ENCODE results near the gene KCNK17. TPM values are rescaled to one million over a fixed set of nuclear protein-coding genes. Genes with fewer than 3 reads are reported as not detected.

KCNK17 gene
- total RNA-seq, 5 donors from 2014 or later (not counting 1 experiment from before 2014, with no cell fraction given): 0.38 TPM; not detected in 4

GRCh38 chr6:39339868-39340550 is 25.8 kb upstream of the KCNK17 start:
- Mint-ChIP-seq H3K9me3 (no peaks in the 10 kb centered on the region), H3K27me3 (peaks cover 19 to 23% of the 10 kb centered on the region in 2 donors), H3K4me1 (peaks cover 8 to 20% (median 17%) of the 10 kb centered on the region in 3 donors), H3K27ac (no peak overlapping the region), H3K36me3 (no peaks in the 10 kb centered on the region), H3K4me3 (no peak overlapping the region)
- Histone ChIP-seq H3K4me1 (ENCODE audit: control insufficient read depth in 1 of 2, extremely low read depth in 1 of 2, insufficient read depth in 2 of 2, low read length in 2 of 2) (peaks cover 0 to 14% of the 10 kb centered on the region in 2 experiments), H3K36me3 (ENCODE audit: control insufficient read depth in 2 of 2, extremely low read depth in 1 of 2, insufficient read depth in 1 of 2, low read length in 1 of 2) (no peaks in the 10 kb centered on the region), H3K4me3 (ENCODE audit: control insufficient read depth in 1 of 2, extremely low read depth in 1 of 2, low read length in 1 of 2) (no peak overlapping the region), H3K9me3 (no peaks in the 10 kb centered on the region), H3K27me3 (replicated peaks in 1 of 2; ENCODE audit: control insufficient read depth in 2 of 2, extremely low read depth in 1 of 2, insufficient read depth in 2 of 2, low read length in 1 of 2) (peaks cover 0 to 35% of the 10 kb centered on the region in 2 experiments), H3K27ac (ENCODE audit: low read length) (no peak overlapping the region)
- ATAC-seq (replicated peaks in 1 of 4) (no peak), DNase-seq (no peak)
- CTCF ChIA-PET: interaction anchor here in 1 of 2 donors (0.6 kb wide), 1 partner anchor 95 kb away, joined by 3 read pairs; no protein-coding TSS in a partner anchor
- POLR2A ChIA-PET: no interaction called here
- 43% methylated on average over 9 of the region's 10 CpGs for WGBS (ENCODE audit: insufficient coverage)

GRCh38 chr6:39339096-39339867 is 25.1 kb upstream of the KCNK17 start:
- Mint-ChIP-seq H3K4me1 (peaks cover 8 to 22% (median 17%) of the 10 kb centered on the region in 3 donors), H3K27me3 (peaks cover 19 to 23% of the 10 kb centered on the region in 2 donors), H3K27ac (no peak overlapping the region), H3K36me3 (no peaks in the 10 kb centered on the region), H3K9me3 (no peaks in the 10 kb centered on the region), H3K4me3 (no peak overlapping the region)
- DNase-seq: no peak
- Histone ChIP-seq H3K27ac (ENCODE audit: low read length) (no peak overlapping the region), H3K36me3 (ENCODE audit: control insufficient read depth in 2 of 2, extremely low read depth in 1 of 2, insufficient read depth in 1 of 2, low read length in 1 of 2) (no peaks in the 10 kb centered on the region), H3K4me1 (ENCODE audit: control insufficient read depth in 1 of 2, extremely low read depth in 1 of 2, insufficient read depth in 2 of 2, low read length in 2 of 2) (peaks cover 0 to 14% of the 10 kb centered on the region in 2 experiments), H3K4me3 (ENCODE audit: control insufficient read depth in 1 of 2, extremely low read depth in 1 of 2, low read length in 1 of 2) (no peak overlapping the region), H3K27me3 (replicated peaks in 1 of 2; ENCODE audit: control insufficient read depth in 2 of 2, extremely low read depth in 1 of 2, insufficient read depth in 2 of 2, low read length in 1 of 2) (peaks cover 0 to 34% of the 10 kb centered on the region in 2 experiments), H3K9me3 (no peaks in the 10 kb centered on the region)
- ATAC-seq (replicated peaks in 1 of 4): no peak
- POLR2A ChIA-PET: no interaction called here
- 58% methylated on average over 2 of the region's 9 CpGs for WGBS (ENCODE audit: insufficient coverage)
- CTCF ChIA-PET: interaction anchor here in 1 of 2 donors (0.9 kb wide), 1 partner anchor 554 kb away, joined by 3 read pairs; no protein-coding TSS in a partner anchor

DNA sequence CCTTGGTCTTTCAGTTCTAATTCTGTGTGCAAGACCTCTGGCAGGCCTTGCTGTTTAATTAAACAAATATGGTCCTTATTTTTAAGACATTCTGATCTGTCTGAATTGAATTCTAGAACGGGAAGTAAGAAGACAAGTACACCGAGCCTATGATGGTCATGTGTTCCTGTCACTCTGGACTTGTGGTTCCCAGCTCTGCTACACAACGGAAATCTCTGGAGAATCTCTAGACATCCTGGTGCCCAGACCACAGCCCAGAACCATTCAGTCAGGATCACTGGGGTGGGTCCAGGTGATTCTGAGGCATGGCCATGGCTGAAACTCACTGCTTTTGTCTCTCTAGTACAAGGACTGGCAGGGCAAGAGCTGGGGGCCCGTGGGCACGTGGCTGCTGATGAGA is 24.2 kb upstream of the KCNK17 start:
- Histone ChIP-seq H3K9me3 (no peaks in the 10 kb centered on the region), H3K36me3 (ENCODE audit: control insufficient read depth in 2 of 2, extremely low read depth in 1 of 2, insufficient read depth in 1 of 2, low read length in 1 of 2) (no peaks in the 10 kb centered on the region), H3K4me1 (ENCODE audit: control insufficient read depth in 1 of 2, extremely low read depth in 1 of 2, insufficient read depth in 2 of 2, low read length in 2 of 2) (peaks cover 0 to 13% of the 10 kb centered on the region in 2 experiments), H3K27me3 (replicated peaks in 1 of 2; ENCODE audit: control insufficient read depth in 2 of 2, extremely low read depth in 1 of 2, insufficient read depth in 2 of 2, low read length in 1 of 2) (peaks cover 0 to 32% of the 10 kb centered on the region in 2 experiments), H3K4me3 (ENCODE audit: control insufficient read depth in 1 of 2, extremely low read depth in 1 of 2, low read length in 1 of 2) (no peak overlapping the region), H3K27ac (ENCODE audit: low read length) (no peak overlapping the region)
- Mint-ChIP-seq H3K27me3 (peaks cover 19 to 23% of the 10 kb centered on the region in 2 donors), H3K4me3 (no peak overlapping the region), H3K36me3 (no peaks in the 10 kb centered on the region), H3K9me3 (no peaks in the 10 kb centered on the region), H3K27ac (no peak overlapping the region), H3K4me1 (peaks cover 8 to 22% (median 17%) of the 10 kb centered on the region in 3 donors)
- CTCF ChIA-PET: interaction anchor here in 1 of 2 donors (0.9 kb wide), 1 partner anchor 555 kb away, joined by 3 read pairs; no protein-coding TSS in a partner anchor
- ATAC-seq (replicated peaks in 1 of 4): no peak
- no peak for DNase-seq
- WGBS (ENCODE audit: insufficient coverage): 33% methylated on average over 3 of the region's 5 CpGs
- POLR2A ChIA-PET: no interaction called here

DNA sequence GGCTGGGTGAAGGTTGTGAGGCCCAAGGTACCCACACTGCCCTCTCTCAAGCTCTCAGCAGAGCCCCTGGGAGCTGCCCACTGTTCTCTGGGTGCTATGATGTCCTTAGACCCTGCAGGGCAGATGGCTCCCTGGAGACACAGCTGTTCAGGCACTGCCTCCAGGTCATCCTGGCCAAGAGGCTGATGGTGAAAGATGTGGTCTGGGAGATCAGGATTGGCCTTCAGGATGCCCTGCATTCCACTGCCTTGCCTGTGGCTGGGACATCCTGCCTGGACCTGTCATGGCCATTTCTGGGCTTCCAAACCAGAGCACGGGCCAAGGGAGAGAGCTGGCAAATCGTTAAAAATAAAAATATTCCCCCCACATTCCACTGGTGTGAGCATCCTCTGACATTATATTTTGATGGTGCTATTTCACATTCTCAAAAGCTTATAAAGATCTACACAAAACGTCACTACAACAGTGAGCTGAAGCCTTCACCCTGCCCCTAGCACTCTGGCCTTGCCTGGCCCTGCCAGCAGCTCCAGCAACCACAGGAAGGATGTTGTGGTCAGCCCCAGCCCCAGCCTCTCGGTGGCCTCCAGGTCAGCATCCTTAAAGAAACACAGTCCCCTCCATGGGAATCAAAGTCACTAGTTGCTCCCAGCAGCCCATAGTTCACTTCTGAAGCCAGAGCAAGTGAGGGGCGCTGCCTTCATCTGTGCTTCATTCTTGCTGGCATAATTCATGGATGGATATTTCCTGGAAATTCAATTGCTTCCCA is 21.7 kb upstream of the KCNK17 start:
- Mint-ChIP-seq H3K4me1 (peaks cover 8 to 20% (median 17%) of the 10 kb centered on the region in 3 donors), H3K36me3 (no peaks in the 10 kb centered on the region), H3K4me3 (no peak overlapping the region), H3K27me3 (peaks cover 26 to 36% of the 10 kb centered on the region in 2 donors), H3K27ac (no peak overlapping the region), H3K9me3 (no peaks in the 10 kb centered on the region)
- H3K27me3 ChIP-seq (replicated peaks in 1 of 2; ENCODE audit: control insufficient read depth in 2 of 2, extremely low read depth in 1 of 2, insufficient read depth in 2 of 2, low read length in 1 of 2): peaks cover 0 to 21% of the 10 kb centered on the region in 2 experiments
- 7% methylated on average over 3 of the region's 5 CpGs for WGBS (ENCODE audit: insufficient coverage)
- no peak overlapping the region for H3K27ac ChIP-seq (ENCODE audit: low read length)
- ATAC-seq (replicated peaks in 1 of 4) (no peak), DNase-seq (no peak)
- ChIA-PET CTCF (interaction anchor here in 1 of 2 donors (0.5 to 0.6 kb wide), 2 partner anchors 21 to 118 kb away, joined by 3 read pairs; no protein-coding TSS in a partner anchor), POLR2A (no interaction called here)
- H3K4me3 ChIP-seq (ENCODE audit: control insufficient read depth in 1 of 2, extremely low read depth in 1 of 2, low read length in 1 of 2): no peak overlapping the region
- H3K4me1 ChIP-seq (ENCODE audit: control insufficient read depth in 1 of 2, extremely low read depth in 1 of 2, insufficient read depth in 2 of 2, low read length in 2 of 2): peaks cover 0 to 11% of the 10 kb centered on the region in 2 experiments
- no peaks in the 10 kb centered on the region for H3K9me3 ChIP-seq
- no peaks in the 10 kb centered on the region for H3K36me3 ChIP-seq (ENCODE audit: control insufficient read depth in 2 of 2, extremely low read depth in 1 of 2, insufficient read depth in 1 of 2, low read length in 1 of 2)

DNA sequence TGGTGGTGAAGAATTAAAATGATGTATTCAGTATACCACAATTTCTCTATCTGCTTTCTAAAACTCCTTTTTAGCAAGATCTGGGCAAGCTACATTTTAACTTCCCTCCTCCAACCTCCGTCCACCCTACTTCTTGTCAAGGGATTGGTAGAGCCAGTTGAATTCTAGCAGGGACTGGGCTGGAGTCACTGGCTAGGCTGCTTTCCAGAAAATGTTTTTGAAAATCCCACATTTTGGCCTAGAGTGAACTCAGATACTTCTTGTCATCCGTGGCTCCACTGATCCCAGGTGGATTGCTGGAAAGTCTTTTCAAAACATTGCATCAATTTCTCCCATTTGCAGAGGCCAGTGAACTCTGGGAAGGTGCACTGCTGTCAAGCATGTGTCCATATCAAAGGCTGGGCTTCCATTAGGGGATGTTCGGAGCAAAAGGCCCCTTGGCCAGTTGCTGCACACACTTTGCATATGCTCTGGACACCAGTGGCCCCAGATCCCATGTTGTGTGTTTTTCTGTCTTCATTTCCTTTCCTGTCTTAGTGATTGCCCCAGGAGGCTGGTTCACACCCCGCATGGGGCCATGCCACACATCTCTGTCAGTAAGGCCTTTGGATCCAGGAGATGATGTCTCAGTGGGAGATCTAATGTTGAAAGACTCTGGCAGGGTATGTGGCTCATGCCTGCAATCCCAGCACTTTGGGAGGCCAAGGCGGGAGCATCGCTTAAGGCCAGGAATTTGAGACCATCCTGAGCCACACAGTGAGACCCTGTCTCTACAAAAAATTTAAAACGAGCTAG is 19.6 kb upstream of the KCNK17 start:
- Mint-ChIP-seq H3K27ac (no peak overlapping the region), H3K36me3 (no peaks in the 10 kb centered on the region), H3K4me3 (no peak overlapping the region), H3K4me1 (peaks cover 8 to 23% (median 17%) of the 10 kb centered on the region in 3 donors), H3K9me3 (no peaks in the 10 kb centered on the region), H3K27me3 (peaks cover 21 to 35% of the 10 kb centered on the region in 2 donors)
- peaks cover 0 to 23% of the 10 kb centered on the region in 2 experiments for H3K27me3 ChIP-seq (replicated peaks in 1 of 2; ENCODE audit: control insufficient read depth in 2 of 2, extremely low read depth in 1 of 2, insufficient read depth in 2 of 2, low read length in 1 of 2)
- H3K27ac ChIP-seq (ENCODE audit: low read length): no peak overlapping the region
- no peaks in the 10 kb centered on the region for H3K9me3 ChIP-seq
- 83% methylated on average over 5 of the region's 7 CpGs for WGBS (ENCODE audit: insufficient coverage)
- ATAC-seq (replicated peaks in 1 of 4): no peak
- H3K4me3 ChIP-seq (ENCODE audit: control insufficient read depth in 1 of 2, extremely low read depth in 1 of 2, low read length in 1 of 2): no peak overlapping the region
- CTCF ChIA-PET: no interaction called here
- POLR2A ChIA-PET: no interaction called here
- H3K4me1 ChIP-seq (ENCODE audit: control insufficient read depth in 1 of 2, extremely low read depth in 1 of 2, insufficient read depth in 2 of 2, low read length in 2 of 2): peaks cover 0 to 11% of the 10 kb centered on the region in 2 experiments
- no peaks in the 10 kb centered on the region for H3K36me3 ChIP-seq (ENCODE audit: control insufficient read depth in 2 of 2, extremely low read depth in 1 of 2, insufficient read depth in 1 of 2, low read length in 1 of 2)
- no peak for DNase-seq
